MCF 10A (cell line): ENCODE results near the gene DGCR2. TPM values are rescaled to one million over a fixed set of nuclear protein-coding genes. Genes with fewer than 3 reads are reported as not detected.
"Not testable (repeated sequence)": the region's sequence is repeated elsewhere in the genome, so short reads cannot be mapped to it uniquely, and the experiment has no call there.

Experiments used
- BruUV-seq: library from RNA; stranded (reverse); fragments of 400-500 nt; replicated peaks from 2 replicates; lab custom pipeline; 2021; lab: Mats Ljungman, UMichigan
- CTCF ChIA-PET: fragments of 300-600 bp; sonication (Branson Sonifier 250); formaldehyde crosslinking; extraction: SDS; loops from one replicate; lab custom pipeline; 2021; ENCODE audit warnings: antibody characterized with exemption, inconsistent platforms; lab: Yijun Ruan, JAX
- POLR2A ChIA-PET: fragments of 300-600, 350-650 bp; sonication (Branson Sonifier 250); formaldehyde crosslinking; extraction: SDS; loops from one replicate; lab custom pipeline; 2020; ENCODE audit warnings: antibody characterized with exemption, inconsistent platforms; lab: Yijun Ruan, JAX
- DNase-seq: peaks from one replicate; pipeline ENCODE4 v3.0.0-alpha.2; 2018; ENCODE audit not compliant: unreplicated experiment
- H3K27ac Mint-ChIP-seq: one replicate; pipeline ENCODE4 v1.8.0; 2022; ENCODE audit warnings: mild to moderate bottlenecking, low read depth, mixed read lengths; ENCODE audit not compliant: unreplicated experiment
- H3K27me3 Mint-ChIP-seq: one replicate; pipeline ENCODE4 v1.8.0; 2022; ENCODE audit warnings: mixed read lengths; ENCODE audit not compliant: insufficient read depth, unreplicated experiment
- H3K36me3 Mint-ChIP-seq: one replicate; pipeline ENCODE4 v1.8.0; 2022; ENCODE audit warnings: mild to moderate bottlenecking, moderate library complexity, mixed read lengths; ENCODE audit not compliant: insufficient read depth, unreplicated experiment
- H3K4me1 Mint-ChIP-seq: one replicate; pipeline ENCODE4 v1.8.0; 2022; ENCODE audit warnings: mixed read lengths; ENCODE audit not compliant: insufficient read depth, unreplicated experiment
- H3K4me3 Mint-ChIP-seq: one replicate; pipeline ENCODE4 v1.8.0; 2022; ENCODE audit warnings: mild to moderate bottlenecking, moderate library complexity, mixed read lengths; ENCODE audit not compliant: unreplicated experiment
- H3K9me3 Mint-ChIP-seq: one replicate; pipeline ENCODE4 v1.8.0; 2022; ENCODE audit warnings: mixed read lengths; ENCODE audit not compliant: unreplicated experiment
- intact Hi-C: fragments of 100-400 bp; cut with micrococcal nuclease; formaldehyde crosslinking; loops from 2 replicates; pipeline ENCODE4 v1.14.1; 2022
- total RNA-seq: library from RNA; stranded (reverse); gene quantifications from 2 replicates; pipeline ENCODE4 v1.2.3, GENCODE V29; 2022
- TF ChIP-seq, protein P1 (sequence below): fragments of 200-600 bp; IDR thresholded peaks from one replicate; pipeline ENCODE4 v1.8.0; 2022; ENCODE audit warnings: antibody characterized with exemption, mild to moderate bottlenecking; ENCODE audit not compliant: unreplicated experiment

The DGCR2 gene
- total RNA-seq, 1 experiment from 2014 or later = 41.2 TPM

DNA sequence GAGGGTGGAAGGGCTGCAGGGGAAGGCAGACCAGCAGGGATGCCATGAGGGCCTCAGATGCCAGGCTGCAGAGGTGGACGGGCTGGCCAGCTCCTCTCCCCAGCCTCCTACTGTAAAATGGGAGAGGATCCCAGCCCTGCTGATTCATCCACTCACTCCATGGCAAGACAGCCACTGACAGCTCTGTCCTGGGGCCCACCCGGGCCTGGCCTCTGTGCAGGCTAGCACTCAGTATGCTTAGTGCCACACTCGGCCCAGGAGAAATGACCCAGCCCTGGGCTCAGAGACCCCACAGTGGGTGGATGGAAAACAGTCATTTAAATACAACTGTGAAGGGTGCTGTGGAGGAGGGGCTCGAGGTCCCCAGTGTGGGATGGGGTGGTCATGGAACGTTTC, 94.2 kb downstream of the DGCR2 start:
- H3K4me3 Mint-ChIP-seq, H3K4me1 Mint-ChIP-seq, DNase-seq, H3K9me3 Mint-ChIP-seq, intact Hi-C loops, BruUV-seq, H3K27ac Mint-ChIP-seq, H3K36me3 Mint-ChIP-seq: not testable (repeated sequence)
- POLR2A ChIA-PET = interaction anchor here (1.1 kb wide), 1 partner anchor 18 kb away, joined by 4 read pairs; no protein-coding TSS in a partner anchor
- CTCF ChIA-PET = interaction anchor here (0.8 kb wide), 1 partner anchor 28 kb away, joined by 3 read pairs; no protein-coding TSS in a partner anchor
- H3K27me3 Mint-ChIP-seq = peaks cover 12% of the 10 kb centered on the region

DNA sequence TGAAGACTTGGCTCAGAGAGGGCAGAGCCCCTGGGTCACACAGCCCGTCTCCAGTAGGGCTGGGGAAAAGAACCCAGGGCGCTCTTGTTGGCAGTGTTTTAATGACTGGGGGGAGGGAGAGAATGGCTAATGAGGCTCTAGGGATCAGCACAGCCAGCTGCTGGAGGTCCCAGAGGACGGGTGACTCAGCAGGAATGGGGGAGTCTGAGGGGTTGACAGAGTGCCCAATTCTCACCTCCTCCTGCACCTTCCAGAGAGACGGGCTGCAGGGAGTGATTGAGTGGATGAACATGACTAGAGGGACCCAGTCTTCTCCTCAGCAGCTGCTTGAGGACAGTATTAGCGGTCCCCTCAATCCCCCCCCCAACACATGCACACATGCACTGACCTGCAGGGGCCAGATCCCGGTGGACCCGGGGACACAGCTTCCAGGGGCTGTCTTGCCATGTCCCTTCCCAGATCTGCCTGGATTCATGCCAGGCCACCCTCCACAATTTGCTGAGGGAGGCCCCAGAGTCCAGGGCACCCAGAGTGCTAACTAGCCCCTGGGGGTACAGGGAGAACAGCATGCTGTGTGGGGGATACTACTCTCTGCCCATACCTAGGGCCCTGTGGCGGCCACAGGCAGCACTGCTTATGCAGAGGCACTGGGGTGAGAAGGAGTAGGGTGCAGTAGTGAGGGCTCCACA, 94.7 kb downstream of the DGCR2 start:
- CTCF ChIA-PET = interaction anchor here (0.8 kb wide), 1 partner anchor 28 kb away, joined by 3 read pairs; no protein-coding TSS in a partner anchor
- peaks cover 12% of the 10 kb centered on the region for H3K27me3 Mint-ChIP-seq
- H3K4me3 Mint-ChIP-seq, intact Hi-C loops, POLR2A ChIA-PET, DNase-seq, H3K4me1 Mint-ChIP-seq, H3K9me3 Mint-ChIP-seq, BruUV-seq, H3K36me3 Mint-ChIP-seq, H3K27ac Mint-ChIP-seq: not testable (repeated sequence)

DNA sequence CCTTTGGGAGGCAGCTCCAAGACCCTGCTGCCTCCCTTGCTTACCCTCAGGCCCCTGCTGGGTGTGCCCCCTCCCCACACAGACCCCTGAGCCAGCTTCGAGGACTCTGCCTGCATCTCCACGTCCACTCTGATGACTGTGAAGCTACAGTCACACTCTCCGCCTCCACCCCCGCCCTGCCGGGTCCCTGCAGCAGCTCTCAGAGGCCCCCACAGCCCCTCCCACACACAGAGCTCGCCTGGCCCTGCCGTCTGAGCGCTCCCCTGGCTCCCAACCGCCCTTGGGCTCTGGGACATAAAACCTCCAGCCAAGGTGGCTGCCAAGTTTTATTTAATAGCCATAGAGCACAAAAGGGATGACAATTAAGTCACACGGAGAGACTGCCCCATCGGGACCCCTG, 96.1 kb downstream of the DGCR2 start:
- H3K4me1 Mint-ChIP-seq, H3K9me3 Mint-ChIP-seq, intact Hi-C loops, H3K4me3 Mint-ChIP-seq, CTCF ChIA-PET, H3K36me3 Mint-ChIP-seq, POLR2A ChIA-PET, BruUV-seq, DNase-seq, H3K27ac Mint-ChIP-seq: not testable (repeated sequence)
- H3K27me3 Mint-ChIP-seq = peaks cover 12% of the 10 kb centered on the region

- H3K9me3 Mint-ChIP-seq, H3K4me1 Mint-ChIP-seq, H3K27ac Mint-ChIP-seq, intact Hi-C loops, H3K4me3 Mint-ChIP-seq, H3K36me3 Mint-ChIP-seq, DNase-seq, BruUV-seq, POLR2A ChIA-PET: not testable (repeated sequence)
- CTCF ChIA-PET = interaction anchor here (0.6 kb wide), 1 partner anchor 15 kb away, joined by 3 read pairs; no protein-coding TSS in a partner anchor
- peaks cover 23% of the 10 kb centered on the region for H3K27me3 Mint-ChIP-seq
Measured at GRCh38 chr22:19024956-19025489, 97.2 kb downstream of the DGCR2 start.

DNA sequence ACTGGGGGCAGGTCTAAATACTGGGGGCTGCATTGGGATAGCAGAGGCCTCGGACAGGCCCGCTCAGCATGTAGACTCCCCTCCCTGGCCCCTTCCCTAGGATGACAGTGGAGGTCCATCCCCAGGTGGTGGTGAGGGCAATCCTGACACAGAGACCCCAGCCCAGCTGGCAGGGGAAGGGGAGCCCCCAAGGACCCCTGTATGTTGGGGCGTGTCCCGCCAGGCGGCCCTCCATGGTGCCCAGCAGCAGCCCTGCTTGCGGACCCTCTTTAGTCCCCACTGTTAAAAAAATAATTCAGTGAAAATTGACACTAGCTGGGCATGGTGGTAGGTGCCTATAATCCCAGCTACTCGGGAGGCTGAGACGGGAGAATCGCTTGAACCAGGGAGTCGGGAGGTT, 98.3 kb downstream of the DGCR2 start:
- H3K27ac Mint-ChIP-seq, CTCF ChIA-PET, H3K9me3 Mint-ChIP-seq, H3K4me3 Mint-ChIP-seq, POLR2A ChIA-PET, DNase-seq, intact Hi-C loops, H3K36me3 Mint-ChIP-seq, H3K4me1 Mint-ChIP-seq, BruUV-seq: not testable (repeated sequence)
- peaks cover 34% of the 10 kb centered on the region for H3K27me3 Mint-ChIP-seq

DNA sequence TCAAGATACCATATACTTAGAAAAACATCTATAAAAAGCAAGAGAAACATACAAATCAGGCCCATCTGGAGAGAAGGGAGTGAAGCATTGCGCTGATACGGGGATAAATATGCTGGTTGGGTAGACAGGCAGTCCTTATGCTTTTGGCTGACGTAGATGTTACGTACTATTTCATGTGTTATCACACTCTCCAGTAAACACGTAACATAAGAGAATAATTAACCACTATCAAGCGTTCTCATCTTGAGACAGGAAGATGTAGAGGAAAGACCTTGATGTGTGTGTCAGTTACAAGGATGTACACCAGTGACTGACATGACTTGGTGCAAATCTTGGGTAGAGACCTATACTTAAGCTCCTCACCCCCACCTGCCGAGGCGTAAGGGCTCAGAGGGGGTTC, 99.5 kb downstream of the DGCR2 start:
- Mint-ChIP-seq H3K27me3 (peaks cover 39% of the 10 kb centered on the region), H3K4me3 (no peak overlapping the region), H3K36me3 (no peaks in the 10 kb centered on the region), H3K4me1 (no peaks in the 10 kb centered on the region), H3K9me3 (no peaks in the 10 kb centered on the region), H3K27ac (no peak overlapping the region)
- POLR2A ChIA-PET = no interaction called here
- no TSS peak for BruUV-seq
- CTCF ChIA-PET = no interaction called here
- TF ChIP-seq, protein P1, sequence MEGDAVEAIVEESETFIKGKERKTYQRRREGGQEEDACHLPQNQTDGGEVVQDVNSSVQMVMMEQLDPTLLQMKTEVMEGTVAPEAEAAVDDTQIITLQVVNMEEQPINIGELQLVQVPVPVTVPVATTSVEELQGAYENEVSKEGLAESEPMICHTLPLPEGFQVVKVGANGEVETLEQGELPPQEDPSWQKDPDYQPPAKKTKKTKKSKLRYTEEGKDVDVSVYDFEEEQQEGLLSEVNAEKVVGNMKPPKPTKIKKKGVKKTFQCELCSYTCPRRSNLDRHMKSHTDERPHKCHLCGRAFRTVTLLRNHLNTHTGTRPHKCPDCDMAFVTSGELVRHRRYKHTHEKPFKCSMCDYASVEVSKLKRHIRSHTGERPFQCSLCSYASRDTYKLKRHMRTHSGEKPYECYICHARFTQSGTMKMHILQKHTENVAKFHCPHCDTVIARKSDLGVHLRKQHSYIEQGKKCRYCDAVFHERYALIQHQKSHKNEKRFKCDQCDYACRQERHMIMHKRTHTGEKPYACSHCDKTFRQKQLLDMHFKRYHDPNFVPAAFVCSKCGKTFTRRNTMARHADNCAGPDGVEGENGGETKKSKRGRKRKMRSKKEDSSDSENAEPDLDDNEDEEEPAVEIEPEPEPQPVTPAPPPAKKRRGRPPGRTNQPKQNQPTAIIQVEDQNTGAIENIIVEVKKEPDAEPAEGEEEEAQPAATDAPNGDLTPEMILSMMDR = no peak
- intact Hi-C loops = no loop called here
- DNase-seq = no peak
